CD4-positive, alpha-beta T cell treated with Interleukin-21 for 1 hour (primary cell): ENCODE measurements around the gene LRRTM1.

Experiments
- DNase-seq: peaks from one replicate; pipeline ENCODE4 v3.0.0-alpha.2; 2020

The LRRTM1 gene

GRCh38 chr2:80303909-80304837 is at the start of gene LRRTM1:
Gene LRRTM1, minus strand, starts transcription at chr2:80304752. Its CDS starts 933 bp downstream, at chr2:80303819.
- no peak for DNase-seq

- no peak for DNase-seq
These were observed 46.7 kb upstream of the LRRTM1 start for GRCh38 chr2:80351231-80351630.

GRCh38 chr2:80348953-80349352 is 44.4 kb upstream of the LRRTM1 start:
- no peak for DNase-seq

- no peak for DNase-seq
These were observed 43.5 kb upstream of the LRRTM1 start for GRCh38 chr2:80348078-80348477.

GRCh38 chr2:80340022-80340421 is 35.5 kb upstream of the LRRTM1 start:
- DNase-seq, result no peak

GRCh38 chr2:80338794-80339193 is 34.2 kb upstream of the LRRTM1 start:
- DNase-seq, result no peak

- no peak for DNase-seq
These were observed 30.9 kb upstream of the LRRTM1 start for GRCh38 chr2:80335411-80335810.

GRCh38 chr2:80333886-80334285 is 29.3 kb upstream of the LRRTM1 start:
- no peak for DNase-seq

GRCh38 chr2:80330527-80331450 is 26.2 kb upstream of the LRRTM1 start:
- no peak for DNase-seq

- DNase-seq, result no peak
These were observed 24.9 kb upstream of the LRRTM1 start for GRCh38 chr2:80329491-80329890.

- DNase-seq, result no peak
These were observed 23.6 kb upstream of the LRRTM1 start for GRCh38 chr2:80328159-80328571.

- DNase-seq, result no peak
These were observed 22.3 kb upstream of the LRRTM1 start for GRCh38 chr2:80326861-80327260.

GRCh38 chr2:80326214-80326613 is 21.7 kb upstream of the LRRTM1 start:
- no peak for DNase-seq

GRCh38 chr2:80324525-80324924 is 20.0 kb upstream of the LRRTM1 start:
- no peak for DNase-seq

GRCh38 chr2:80323610-80324009 is 19.1 kb upstream of the LRRTM1 start:
- DNase-seq, result no peak

- no peak for DNase-seq
These were observed 18.4 kb upstream of the LRRTM1 start for GRCh38 chr2:80322958-80323357.

- no peak for DNase-seq
These were observed 17.9 kb upstream of the LRRTM1 start for GRCh38 chr2:80322311-80322920.

GRCh38 chr2:80312282-80312839 is 7.8 kb upstream of the LRRTM1 start:
- no peak for DNase-seq

- DNase-seq, result no peak
These were observed 6.8 kb upstream of the LRRTM1 start for GRCh38 chr2:80311304-80311703.

GRCh38 chr2:80303006-80303908 is 1.3 kb downstream of the LRRTM1 start:
- no peak for DNase-seq

- DNase-seq, result no peak
These were observed 2.1 kb downstream of the LRRTM1 start for GRCh38 chr2:80302314-80303005.
